GM12872 (cell line): ENCODE data around the gene TMEM190.

Experiments
- CTCF ChIP-seq: IDR thresholded peaks from 3 replicates; pipeline ENCODE4 v1.5.1; 2011; ENCODE audit warnings: low read depth, mild to moderate bottlenecking, low read length, moderate library complexity; ENCODE audit not compliant: insufficient read depth

TMEM190 gene

GRCh38 chr19:55354698-55355212, 21.9 kb upstream of the TMEM190 start, which contains the start of gene COX6B2:
Gene COX6B2, minus strand, starts transcription at chr19:55354719. Its CDS starts 198 bp downstream, at chr19:55354521.
- TF ChIP-seq CTCF = no peak

- TF ChIP-seq CTCF = no peak
Observed at GRCh38 chr19:55355213-55355821, 21.3 kb upstream of the TMEM190 start.

GRCh38 chr19:55358493-55358892, 18.1 kb upstream of the TMEM190 start:
- no peak for TF ChIP-seq CTCF

- TF ChIP-seq CTCF = no peak
Observed at GRCh38 chr19:55358943-55359908, 17.4 kb upstream of the TMEM190 start.

- TF ChIP-seq CTCF = no peak
Observed at GRCh38 chr19:55360902-55361301, 15.7 kb upstream of the TMEM190 start.

- no peak for TF ChIP-seq CTCF
Observed at GRCh38 chr19:55362174-55362989, 14.2 kb upstream of the TMEM190 start.
